ENCODE measurements around the gene SYNPO2L.
"Not testable (repeated sequence)": the region's sequence is repeated elsewhere in the genome, so short reads cannot be mapped to it uniquely, and the experiment has no call there.

The SYNPO2L gene

GRCh38 chr10:73664156-73665040 is 8.6 kb upstream of the SYNPO2L start:
- not testable (repeated sequence) for H2BK5ac ChIP-seq (ENCODE audit: low read length); H3K9me3 ChIP-seq (replicated peaks in 1 of 2; ENCODE audit: control insufficient read depth in 2 of 2, insufficient read depth in 1 of 2, low read depth in 1 of 2, low read length in 2 of 2); H3K79me1 ChIP-seq (ENCODE audit: low read depth, low read length); H3K4me2 ChIP-seq (ENCODE audit: insufficient read depth, low read length, poor library complexity, severe bottlenecking); H2BK15ac ChIP-seq (ENCODE audit: low read length); H3K27ac ChIP-seq (replicated peaks; ENCODE audit: low read length); H2BK120ac ChIP-seq (ENCODE audit: low read depth, low read length); DNase-seq (ENCODE audit: low spot score); H2AK5ac ChIP-seq (ENCODE audit: low read depth, low read length); H3K4ac ChIP-seq (ENCODE audit: low read length); H3K4me1 ChIP-seq (ENCODE audit: control insufficient read depth in 2 of 2, insufficient read depth in 1 of 2, low read depth in 1 of 2, low read length in 2 of 2); H2BK12ac ChIP-seq (ENCODE audit: low read length); H3K4me3 ChIP-seq (ENCODE audit: low read length in 2 of 2); H3K23ac ChIP-seq (ENCODE audit: low read depth, low read length, poor library complexity); H3K9ac ChIP-seq (ENCODE audit: low read depth, low read length, poor library complexity); H4K8ac ChIP-seq (ENCODE audit: low read depth, low read length); H4K91ac ChIP-seq (ENCODE audit: low read depth, low read length, poor library complexity); H3K36me3 ChIP-seq (replicated peaks in 1 of 2; ENCODE audit: control insufficient read depth in 2 of 2, insufficient read depth in 2 of 2, low read length in 2 of 2); H2AFZ ChIP-seq (ENCODE audit: low read length); H3K18ac ChIP-seq (ENCODE audit: low read length); H3K27me3 ChIP-seq (ENCODE audit: control insufficient read depth in 3 of 3, insufficient read depth in 3 of 3, low read depth in 1 of 3, low read length in 3 of 3); H3K14ac ChIP-seq (ENCODE audit: low read length)
- WGBS, 2 donors (ENCODE audit: extremely low coverage in 2 of 2, insufficient read length in 2 of 2, insufficient replicate concordance in 1 of 2), result no CpG with 5 or more reads among the region's 13 CpGs

- H2BK12ac ChIP-seq (ENCODE audit: low read length); H2AFZ ChIP-seq (ENCODE audit: low read length); H2BK15ac ChIP-seq (ENCODE audit: low read length); H3K4me3 ChIP-seq (ENCODE audit: low read length in 2 of 2); H3K9ac ChIP-seq (ENCODE audit: low read depth, low read length, poor library complexity); H2BK120ac ChIP-seq (ENCODE audit: low read depth, low read length); H3K27me3 ChIP-seq (ENCODE audit: control insufficient read depth in 3 of 3, insufficient read depth in 3 of 3, low read depth in 1 of 3, low read length in 3 of 3); H3K18ac ChIP-seq (ENCODE audit: low read length); H4K8ac ChIP-seq (ENCODE audit: low read depth, low read length); H3K4me1 ChIP-seq (ENCODE audit: control insufficient read depth in 2 of 2, insufficient read depth in 1 of 2, low read depth in 1 of 2, low read length in 2 of 2); H3K14ac ChIP-seq (ENCODE audit: low read length); H3K4me2 ChIP-seq (ENCODE audit: insufficient read depth, low read length, poor library complexity, severe bottlenecking); H4K91ac ChIP-seq (ENCODE audit: low read depth, low read length, poor library complexity); H3K79me1 ChIP-seq (ENCODE audit: low read depth, low read length); H3K23ac ChIP-seq (ENCODE audit: low read depth, low read length, poor library complexity); H2BK5ac ChIP-seq (ENCODE audit: low read length); H3K4ac ChIP-seq (ENCODE audit: low read length); H3K9me3 ChIP-seq (replicated peaks in 1 of 2; ENCODE audit: control insufficient read depth in 2 of 2, insufficient read depth in 1 of 2, low read depth in 1 of 2, low read length in 2 of 2); H3K27ac ChIP-seq (replicated peaks; ENCODE audit: low read length); H2AK5ac ChIP-seq (ENCODE audit: low read depth, low read length); H3K36me3 ChIP-seq (replicated peaks in 1 of 2; ENCODE audit: control insufficient read depth in 2 of 2, insufficient read depth in 2 of 2, low read length in 2 of 2); DNase-seq (ENCODE audit: low spot score): not testable (repeated sequence)
- WGBS, 2 donors (ENCODE audit: extremely low coverage in 2 of 2, insufficient read length in 2 of 2, insufficient replicate concordance in 1 of 2), result no CpG with 5 or more reads among the region's 10 CpGs
These were observed 7.8 kb upstream of the SYNPO2L start for GRCh38 chr10:73663621-73664020.

GRCh38 chr10:73662705-73663104 is 6.9 kb upstream of the SYNPO2L start:
- H2AFZ ChIP-seq (ENCODE audit: low read length); H3K4me2 ChIP-seq (ENCODE audit: insufficient read depth, low read length, poor library complexity, severe bottlenecking); H3K9ac ChIP-seq (ENCODE audit: low read depth, low read length, poor library complexity); H4K8ac ChIP-seq (ENCODE audit: low read depth, low read length); H2BK15ac ChIP-seq (ENCODE audit: low read length); DNase-seq (ENCODE audit: low spot score); H3K4me1 ChIP-seq (ENCODE audit: control insufficient read depth in 2 of 2, insufficient read depth in 1 of 2, low read depth in 1 of 2, low read length in 2 of 2); H2BK5ac ChIP-seq (ENCODE audit: low read length); H3K36me3 ChIP-seq (replicated peaks in 1 of 2; ENCODE audit: control insufficient read depth in 2 of 2, insufficient read depth in 2 of 2, low read length in 2 of 2); H4K91ac ChIP-seq (ENCODE audit: low read depth, low read length, poor library complexity); H3K27me3 ChIP-seq (ENCODE audit: control insufficient read depth in 3 of 3, insufficient read depth in 3 of 3, low read depth in 1 of 3, low read length in 3 of 3); H3K79me1 ChIP-seq (ENCODE audit: low read depth, low read length); H2BK12ac ChIP-seq (ENCODE audit: low read length); H3K27ac ChIP-seq (replicated peaks; ENCODE audit: low read length); H3K23ac ChIP-seq (ENCODE audit: low read depth, low read length, poor library complexity); H3K4me3 ChIP-seq (ENCODE audit: low read length in 2 of 2); H2BK120ac ChIP-seq (ENCODE audit: low read depth, low read length); H3K14ac ChIP-seq (ENCODE audit: low read length); H3K4ac ChIP-seq (ENCODE audit: low read length); H3K9me3 ChIP-seq (replicated peaks in 1 of 2; ENCODE audit: control insufficient read depth in 2 of 2, insufficient read depth in 1 of 2, low read depth in 1 of 2, low read length in 2 of 2); H2AK5ac ChIP-seq (ENCODE audit: low read depth, low read length); H3K18ac ChIP-seq (ENCODE audit: low read length): not testable (repeated sequence)
- WGBS, 2 donors (ENCODE audit: extremely low coverage in 2 of 2, insufficient read length in 2 of 2, insufficient replicate concordance in 1 of 2), result no CpG with 5 or more reads among the region's 7 CpGs

GRCh38 chr10:73655257-73655989 is 406 bp downstream of the SYNPO2L start:
- no peaks in the 10 kb centered on the region for H3K27me3 ChIP-seq (ENCODE audit: control insufficient read depth in 3 of 3, insufficient read depth in 3 of 3, low read depth in 1 of 3, low read length in 3 of 3)
- no peak overlapping the region for H3K4ac ChIP-seq (ENCODE audit: low read length)
- H2AK5ac ChIP-seq (ENCODE audit: low read depth, low read length), result no peak overlapping the region
- H3K23ac ChIP-seq (ENCODE audit: low read depth, low read length, poor library complexity), result no peak overlapping the region
- no peak overlapping the region for H3K4me3 ChIP-seq (ENCODE audit: low read length in 2 of 2)
- H3K4me1 ChIP-seq (ENCODE audit: control insufficient read depth in 2 of 2, insufficient read depth in 1 of 2, low read depth in 1 of 2, low read length in 2 of 2), result peaks cover 0 to 4% of the 10 kb centered on the region in 2 donors
- H3K79me1 ChIP-seq (ENCODE audit: low read depth, low read length), result peaks cover 5% of the 10 kb centered on the region
- H3K27ac ChIP-seq (replicated peaks; ENCODE audit: low read length), result no peak overlapping the region
- H2AFZ ChIP-seq (ENCODE audit: low read length), result no peak overlapping the region
- no peak overlapping the region for H3K18ac ChIP-seq (ENCODE audit: low read length)
- no peaks in the 10 kb centered on the region for H3K36me3 ChIP-seq (replicated peaks in 1 of 2; ENCODE audit: control insufficient read depth in 2 of 2, insufficient read depth in 2 of 2, low read length in 2 of 2)
- H3K9ac ChIP-seq (ENCODE audit: low read depth, low read length, poor library complexity), result peak overlapping the region; percentile 80
- no peak for DNase-seq (ENCODE audit: low spot score)
- H4K8ac ChIP-seq (ENCODE audit: low read depth, low read length), result no peak overlapping the region
- H3K14ac ChIP-seq (ENCODE audit: low read length), result no peak overlapping the region
- H2BK15ac ChIP-seq (ENCODE audit: low read length), result no peak overlapping the region
- no peak overlapping the region for H4K91ac ChIP-seq (ENCODE audit: low read depth, low read length, poor library complexity)
- no peak overlapping the region for H2BK120ac ChIP-seq (ENCODE audit: low read depth, low read length)
- WGBS, 2 donors (ENCODE audit: extremely low coverage in 2 of 2, insufficient read length in 2 of 2, insufficient replicate concordance in 1 of 2), result no CpG with 5 or more reads among the region's 12 CpGs
- H2BK12ac ChIP-seq (ENCODE audit: low read length), result peak overlapping the region; percentile 41
- no peak overlapping the region for H2BK5ac ChIP-seq (ENCODE audit: low read length)
- no peaks in the 10 kb centered on the region for H3K9me3 ChIP-seq (replicated peaks in 1 of 2; ENCODE audit: control insufficient read depth in 2 of 2, insufficient read depth in 1 of 2, low read depth in 1 of 2, low read length in 2 of 2)
- H3K4me2 ChIP-seq (ENCODE audit: insufficient read depth, low read length, poor library complexity, severe bottlenecking), result no peak overlapping the region
